Measurements from ENCODE around the gene FSD2.
"Not testable (repeated sequence)": the region's sequence is repeated elsewhere in the genome, so short reads cannot be mapped to it uniquely, and the experiment has no call there.

Gene FSD2

DNA sequence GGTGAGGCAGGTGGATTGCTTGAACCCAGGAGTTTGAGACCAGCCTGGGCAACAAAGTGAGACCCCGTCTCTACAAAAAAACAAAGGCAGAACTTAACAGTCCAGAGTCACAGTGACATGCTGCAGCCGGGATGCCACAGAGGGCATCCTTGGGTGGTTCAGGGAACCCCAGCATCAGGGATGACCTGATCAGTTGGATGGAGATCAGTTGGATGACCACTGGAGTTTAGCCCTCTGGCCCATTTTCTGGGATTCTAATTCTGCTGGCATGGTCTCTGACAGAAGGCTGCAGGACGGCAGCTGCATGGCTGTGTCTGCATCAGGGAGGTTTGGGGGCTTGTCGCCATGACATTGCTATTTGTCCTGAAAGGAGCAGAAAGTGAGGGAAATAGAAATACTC lies 23.4 kb upstream of the FSD2 start:
- no peak for FAIRE-seq

DNA sequence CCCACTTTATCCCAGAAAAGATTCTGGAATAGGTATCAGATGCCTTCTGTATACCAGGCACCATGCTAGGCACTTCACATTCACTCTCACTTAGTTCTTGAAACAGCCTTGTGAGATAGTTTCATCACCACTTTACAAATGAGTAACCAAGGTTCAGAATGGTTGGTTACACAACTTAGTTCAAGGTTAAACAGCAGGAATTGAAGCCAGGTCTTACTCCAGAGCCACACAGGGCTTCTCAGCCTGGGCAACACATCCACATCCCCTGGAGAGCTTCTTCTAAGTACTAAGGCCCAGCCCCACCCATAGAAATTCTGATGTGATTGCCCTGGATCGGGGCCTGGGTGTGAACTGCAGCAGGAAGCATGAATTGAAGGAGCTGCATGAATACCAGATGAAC lies 22.2 kb upstream of the FSD2 start:
- FAIRE-seq = no peak

DNA sequence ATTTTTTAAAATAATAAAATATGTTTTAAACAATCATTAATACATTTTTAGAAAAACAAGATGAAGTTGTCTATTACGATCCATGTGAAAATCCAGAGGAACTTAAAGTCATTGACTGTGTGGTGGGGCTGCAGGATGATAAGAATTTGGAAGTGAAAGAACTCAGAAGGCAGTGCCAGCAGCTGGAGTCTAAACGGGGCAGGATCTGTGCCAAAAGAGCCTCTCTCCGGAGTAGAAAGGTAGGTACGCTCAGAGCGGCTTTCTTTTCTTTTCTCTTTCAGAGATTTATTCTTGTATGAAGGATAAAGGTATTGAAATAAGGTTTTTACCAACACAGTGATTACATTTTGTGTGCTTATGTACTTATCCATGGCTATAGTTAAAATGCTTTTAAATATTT lies 17.2 kb upstream of the FSD2 start:
- FAIRE-seq = no peak

DNA sequence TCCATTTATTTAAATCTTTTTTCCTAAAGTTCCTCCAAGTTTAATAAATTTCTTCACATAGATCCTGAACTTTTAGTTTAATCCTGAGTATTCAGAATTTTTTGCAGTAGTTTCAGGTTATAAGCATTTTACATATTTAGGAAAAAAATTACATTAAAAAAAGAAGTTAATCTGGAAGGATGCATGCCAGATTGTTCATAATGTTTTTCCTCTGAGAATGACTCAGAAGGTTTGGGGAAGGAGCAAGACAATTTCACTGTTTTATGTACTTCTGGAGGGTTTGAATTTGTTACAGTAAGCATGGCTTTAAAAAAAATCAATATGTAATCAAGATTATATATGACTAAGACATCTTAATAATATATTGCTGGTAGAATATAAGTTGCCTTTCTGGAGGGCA lies 16.0 kb upstream of the FSD2 start:
- FAIRE-seq = not testable (repeated sequence)

DNA sequence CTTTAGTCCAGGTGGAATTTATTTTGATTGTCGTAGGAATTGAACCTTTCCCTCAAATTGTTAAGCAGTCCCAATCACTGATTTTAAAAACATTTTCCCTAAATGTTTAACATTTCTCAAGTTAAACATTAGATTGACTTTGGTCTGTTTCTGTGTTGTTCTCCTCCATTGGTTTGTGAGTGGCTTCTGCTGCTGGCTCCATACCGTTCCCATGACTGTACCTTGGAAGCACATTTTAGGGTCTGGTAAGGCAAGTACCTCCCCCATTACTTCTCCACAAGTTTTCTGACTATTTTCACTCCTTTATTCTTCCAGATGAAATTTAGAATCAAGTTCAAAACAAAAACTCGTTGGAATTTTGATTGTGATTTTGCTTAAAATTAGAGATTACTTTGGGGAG lies 15.5 kb upstream of the FSD2 start:
- FAIRE-seq = not testable (repeated sequence)

DNA sequence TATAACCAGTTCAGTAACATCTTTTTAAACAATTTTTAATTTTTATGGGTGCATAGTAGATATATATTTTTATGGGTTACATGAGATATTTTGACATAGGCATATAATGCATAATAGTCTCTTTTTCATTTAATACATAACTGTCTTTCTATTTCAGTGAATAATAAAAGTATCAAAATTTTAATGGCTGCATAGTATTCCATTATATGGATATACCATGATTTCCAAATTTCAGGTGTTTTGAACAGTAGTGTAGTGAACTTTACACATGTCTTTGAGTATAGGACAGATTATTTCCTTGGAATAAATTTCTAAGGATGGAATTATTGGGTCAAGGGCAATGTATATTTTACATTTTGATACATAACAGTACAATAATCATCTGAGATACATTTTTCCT lies 14.3 kb upstream of the FSD2 start:
- peak; percentile 47 for FAIRE-seq

DNA sequence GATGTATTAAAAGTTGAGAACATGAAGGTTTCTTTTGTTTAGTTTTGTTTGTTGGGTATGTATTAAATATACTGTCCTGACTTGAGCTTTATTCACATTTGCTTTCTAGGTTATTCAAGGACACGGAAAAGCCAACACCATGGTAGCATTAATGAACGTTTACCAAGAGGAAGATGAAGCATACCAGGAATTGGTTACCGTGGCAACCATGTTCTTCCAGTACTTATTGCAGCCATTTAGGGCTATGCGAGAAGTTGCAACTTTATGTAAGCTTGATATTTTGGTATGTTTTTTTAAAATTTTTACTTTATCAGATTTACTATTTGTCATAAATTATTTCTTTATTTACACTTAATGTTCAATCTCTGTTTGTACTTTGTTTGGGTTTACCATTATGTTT lies 7.1 kb upstream of the FSD2 start:
- no peak for FAIRE-seq

DNA sequence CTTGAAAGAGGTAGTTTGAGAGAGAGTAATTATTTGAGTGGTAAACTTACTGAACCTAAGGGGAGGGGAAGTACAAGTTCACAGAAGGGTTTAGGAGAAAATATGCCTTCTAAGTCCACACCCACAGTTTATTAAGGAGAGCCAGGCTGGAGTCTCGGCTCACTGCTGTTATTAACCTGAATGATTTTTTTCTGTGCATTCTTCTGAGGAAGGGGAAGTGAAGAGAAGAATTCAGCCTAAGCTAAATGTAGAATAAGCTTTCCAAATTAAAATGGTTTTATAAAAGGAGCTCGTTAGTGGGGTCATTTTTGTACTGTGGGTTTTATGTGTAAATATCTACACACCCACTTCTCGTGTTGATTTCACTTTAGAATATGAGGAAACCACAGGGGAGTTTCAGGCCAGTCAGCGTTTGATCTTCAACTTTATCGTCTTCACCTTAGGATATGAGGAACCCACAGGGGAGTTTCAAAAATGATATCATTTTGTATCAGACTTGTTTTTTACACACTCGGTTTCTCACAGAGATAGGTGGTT lies 5.1 kb upstream of the FSD2 start:
- FAIRE-seq = no peak

DNA sequence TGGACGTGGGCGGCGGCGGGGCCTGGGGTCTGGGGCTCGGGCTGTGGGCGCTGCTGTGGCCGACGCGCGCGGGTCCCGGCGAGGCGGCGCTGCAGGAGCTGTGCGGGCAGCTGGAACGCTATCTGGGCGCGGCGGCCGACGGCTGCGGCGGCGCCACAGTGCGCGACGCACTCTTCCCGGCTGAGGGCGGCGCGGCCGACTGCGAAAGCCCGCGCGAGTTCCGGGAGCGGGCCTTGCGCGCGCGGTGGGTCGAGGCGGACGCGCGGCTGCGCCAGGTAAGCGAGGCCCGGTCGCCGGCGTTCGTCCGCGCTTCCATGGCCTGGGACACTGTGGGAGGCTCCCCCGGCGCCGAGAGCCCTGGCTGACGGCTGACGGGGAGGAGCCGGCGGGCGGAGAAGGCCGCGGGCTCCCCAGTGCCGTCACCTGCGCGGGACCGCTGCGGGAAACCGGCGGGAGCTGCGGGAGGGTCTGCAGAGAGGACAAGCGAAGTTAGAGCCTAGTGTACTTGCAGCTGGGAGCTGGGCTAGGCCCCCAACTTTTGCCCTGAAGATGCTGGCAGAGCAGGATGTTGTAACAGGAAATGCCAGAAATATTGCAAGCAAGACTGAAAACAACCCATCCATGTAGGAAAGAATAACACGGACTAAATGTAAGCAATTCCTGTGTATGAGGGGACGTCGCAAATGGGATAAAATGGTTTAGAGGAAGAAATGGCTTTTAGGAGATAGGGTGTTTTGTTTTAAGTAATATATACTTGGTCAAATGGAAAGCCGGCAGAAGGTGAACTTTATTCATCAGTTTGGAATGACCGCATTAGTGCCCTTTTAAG lies 4.4 kb upstream of the FSD2 start:
- no peak for FAIRE-seq

DNA sequence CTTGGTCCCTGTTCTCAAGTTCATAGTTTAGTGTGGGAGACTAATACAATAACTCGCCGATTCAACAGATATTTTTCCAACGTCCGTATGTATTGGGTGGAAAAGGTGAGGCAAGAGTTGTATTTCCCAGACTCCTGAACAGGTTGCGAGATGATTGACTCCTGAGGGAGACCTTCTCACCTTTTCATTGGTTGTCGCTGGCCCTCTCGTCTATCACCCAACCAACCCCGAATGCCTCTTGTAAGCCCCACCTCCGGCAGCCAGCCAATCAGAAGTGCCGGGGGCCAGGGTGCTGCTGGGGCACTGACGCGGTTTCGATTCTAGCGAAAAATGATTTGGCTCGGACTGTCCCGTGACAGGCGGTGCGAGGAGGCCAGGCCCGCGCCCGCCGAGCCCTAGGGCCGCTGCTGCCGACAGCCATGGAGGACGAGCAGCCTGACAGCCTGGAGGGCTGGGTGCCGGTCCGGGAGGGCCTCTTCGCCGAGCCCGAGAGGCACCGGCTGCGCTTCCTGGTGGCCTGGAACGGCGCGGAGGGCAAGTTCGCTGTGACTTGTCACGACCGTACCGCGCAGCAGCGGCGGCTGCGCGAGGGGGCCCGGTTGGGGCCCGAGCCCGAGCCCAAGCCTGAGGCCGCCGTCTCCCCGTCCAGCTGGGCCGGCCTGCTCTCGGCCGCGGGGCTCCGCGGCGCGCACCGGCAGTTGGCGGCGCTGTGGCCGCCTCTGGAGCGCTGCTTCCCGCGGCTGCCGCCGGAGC lies 3.6 kb upstream of the FSD2 start, which contains the start of gene WHAMM:
Gene WHAMM, plus strand, starts transcription at position 321 of the 753 bp plus-strand sequence. Its CDS starts 99 bp downstream, at position 420.
- FAIRE-seq = peak; percentile 98

DNA sequence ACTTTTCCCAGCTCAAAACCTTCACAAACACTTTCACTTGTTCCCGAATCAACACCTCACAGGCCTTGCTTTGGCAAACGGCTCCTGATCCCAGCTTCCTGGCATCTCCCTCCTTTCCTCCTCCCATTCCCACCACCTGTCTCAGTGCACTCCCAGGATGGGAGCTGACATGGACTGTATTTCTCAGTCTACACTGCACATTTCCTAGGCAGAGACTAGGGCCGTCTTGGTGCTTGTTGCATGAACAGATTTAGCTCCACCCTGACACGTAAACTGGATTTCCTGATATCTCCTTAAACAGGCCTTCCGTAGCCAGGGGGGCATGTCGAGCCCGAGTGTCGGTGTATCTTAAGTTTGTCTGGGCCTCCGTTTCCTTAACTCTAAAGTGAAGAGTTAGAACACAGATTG lies 2.8 kb upstream of the FSD2 start:
- FAIRE-seq = no peak

DNA sequence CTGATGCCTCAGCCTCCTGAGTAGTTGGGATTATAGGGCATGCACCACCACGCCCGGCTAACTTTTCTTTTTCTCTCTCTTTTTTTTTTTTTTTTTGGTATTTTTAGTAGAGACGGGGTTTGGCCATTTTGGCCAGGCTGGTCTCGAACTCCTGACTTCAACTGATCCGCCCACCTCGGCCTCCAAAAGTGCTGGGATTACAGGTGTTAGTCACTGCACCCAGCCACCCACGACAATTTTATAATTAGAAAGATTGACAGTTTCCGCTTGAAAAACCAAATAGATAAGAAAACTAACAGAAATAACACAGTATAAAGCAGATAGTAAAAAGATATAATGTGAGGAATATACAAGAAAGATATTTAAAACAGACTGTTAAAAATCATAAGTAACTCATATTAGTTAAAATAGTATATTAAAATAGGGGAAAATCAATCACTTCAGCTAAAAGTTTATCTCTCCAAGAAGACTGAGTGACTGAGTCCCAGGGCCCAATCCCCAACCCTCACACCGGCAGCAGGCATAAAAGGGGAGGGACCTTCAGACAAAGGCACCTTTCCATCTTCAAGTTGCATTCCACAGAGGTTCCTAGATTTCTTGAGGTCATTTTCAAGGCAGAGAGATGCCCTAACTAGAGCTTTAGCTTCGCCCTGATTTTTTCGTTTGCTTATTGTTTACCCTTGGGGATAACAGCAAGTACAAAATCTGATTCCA lies 2.2 kb upstream of the FSD2 start:
- no peak for FAIRE-seq

DNA sequence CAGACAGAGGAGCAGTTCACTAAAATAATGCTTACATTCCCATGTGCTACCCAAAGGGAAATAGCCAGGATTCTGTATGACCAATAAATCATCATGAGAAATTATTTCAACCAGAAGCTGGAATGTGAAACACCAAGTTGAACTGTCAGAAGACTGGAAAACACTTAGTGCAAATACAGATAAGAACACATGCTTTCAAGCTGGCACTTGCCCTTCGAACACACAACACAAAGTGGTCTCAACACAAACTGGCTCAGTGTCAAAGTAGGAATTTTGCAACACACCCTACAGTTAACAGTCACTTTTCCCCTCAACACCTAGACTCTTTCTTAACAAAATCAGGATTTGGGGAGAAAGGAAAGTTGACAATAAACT lies 1.3 kb downstream of the FSD2 start:
- FAIRE-seq = no peak

DNA sequence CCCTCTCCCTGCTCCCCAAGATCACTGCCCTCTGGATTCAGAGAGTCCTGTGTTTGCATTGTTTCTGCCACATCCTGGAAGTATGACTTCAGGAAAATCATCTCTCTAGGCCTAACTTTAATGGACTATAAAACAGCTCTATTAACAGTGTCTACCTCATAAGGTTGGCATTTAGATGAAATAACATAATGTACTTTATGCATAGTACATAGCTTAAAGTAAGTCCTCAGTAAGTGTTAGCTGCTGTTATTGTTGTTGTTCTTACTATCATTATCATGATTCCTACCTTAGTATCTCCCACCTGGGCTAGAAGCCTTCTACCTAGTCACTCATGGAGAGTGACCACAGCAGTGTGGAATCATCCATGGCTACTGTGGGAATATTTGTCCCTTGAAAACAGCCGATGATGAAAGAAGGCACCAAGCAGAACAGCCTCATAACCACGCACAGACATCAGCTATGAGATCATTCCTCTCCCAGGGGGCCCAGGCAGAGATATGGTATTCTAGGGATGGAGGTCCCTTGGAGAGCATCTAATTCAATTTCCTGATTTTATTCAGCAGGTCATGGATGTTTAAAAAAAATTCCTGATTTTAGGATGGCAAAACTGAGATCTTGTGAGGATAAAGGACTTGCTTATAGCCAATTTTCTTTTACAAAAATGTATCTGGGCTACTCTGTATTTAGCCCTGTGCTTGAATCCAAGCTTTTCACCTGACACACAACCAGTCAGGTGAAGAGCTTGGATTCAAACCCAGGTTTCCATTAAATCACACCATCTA lies 1.9 kb downstream of the FSD2 start:
- FAIRE-seq = no peak

DNA sequence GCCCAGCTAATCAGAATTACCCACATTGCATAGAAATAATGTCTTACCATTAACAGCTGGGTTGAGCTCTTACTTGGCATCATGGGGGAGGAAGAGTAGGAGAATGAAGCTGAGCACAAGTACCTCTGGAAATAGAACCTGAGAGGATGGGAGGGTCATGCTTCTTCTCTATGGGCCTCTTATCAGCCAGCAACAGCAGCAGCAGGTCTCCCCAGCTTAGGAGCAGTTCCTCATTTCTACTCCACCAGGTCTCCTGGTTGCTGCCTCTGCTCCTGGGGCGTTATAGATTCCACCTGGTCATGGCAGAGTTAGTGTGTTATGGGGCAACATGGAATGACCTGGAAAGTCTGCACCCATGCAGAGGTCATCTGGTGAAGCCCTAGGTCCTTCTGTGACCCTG lies 3.4 kb downstream of the FSD2 start:
- FAIRE-seq = no peak

DNA sequence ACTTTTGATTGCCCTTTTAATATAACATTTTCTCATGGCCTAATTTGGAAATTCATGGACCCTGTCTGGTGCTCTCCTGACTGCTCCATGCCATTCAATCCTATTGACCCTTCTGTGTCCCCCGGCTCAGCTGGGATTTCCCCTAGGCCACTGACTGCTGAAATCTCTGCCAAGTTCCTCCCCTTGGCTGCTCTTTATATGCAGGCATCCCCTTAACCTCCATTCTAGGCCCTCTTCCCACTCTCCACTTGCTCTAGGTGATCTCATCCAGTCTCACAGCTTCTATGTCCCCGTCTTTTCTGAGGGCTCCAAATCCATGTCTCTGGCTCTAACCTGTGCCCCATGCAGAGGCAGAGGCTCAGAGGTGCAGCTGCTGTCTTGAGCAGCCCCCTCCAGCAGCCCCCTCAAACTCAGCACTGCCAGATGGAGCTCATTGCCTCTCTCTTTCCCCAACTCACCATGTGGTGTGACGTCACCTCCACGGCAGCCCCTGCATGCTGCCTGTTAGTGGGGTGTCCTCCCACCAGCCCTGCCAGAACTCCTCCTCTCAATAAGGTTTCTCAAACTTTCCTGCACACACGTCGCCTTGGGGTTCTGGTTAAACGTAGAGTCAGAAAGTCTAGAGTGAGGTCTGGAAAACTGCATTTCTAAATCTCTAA lies 6.6 kb downstream of the FSD2 start:
- no peak for FAIRE-seq

DNA sequence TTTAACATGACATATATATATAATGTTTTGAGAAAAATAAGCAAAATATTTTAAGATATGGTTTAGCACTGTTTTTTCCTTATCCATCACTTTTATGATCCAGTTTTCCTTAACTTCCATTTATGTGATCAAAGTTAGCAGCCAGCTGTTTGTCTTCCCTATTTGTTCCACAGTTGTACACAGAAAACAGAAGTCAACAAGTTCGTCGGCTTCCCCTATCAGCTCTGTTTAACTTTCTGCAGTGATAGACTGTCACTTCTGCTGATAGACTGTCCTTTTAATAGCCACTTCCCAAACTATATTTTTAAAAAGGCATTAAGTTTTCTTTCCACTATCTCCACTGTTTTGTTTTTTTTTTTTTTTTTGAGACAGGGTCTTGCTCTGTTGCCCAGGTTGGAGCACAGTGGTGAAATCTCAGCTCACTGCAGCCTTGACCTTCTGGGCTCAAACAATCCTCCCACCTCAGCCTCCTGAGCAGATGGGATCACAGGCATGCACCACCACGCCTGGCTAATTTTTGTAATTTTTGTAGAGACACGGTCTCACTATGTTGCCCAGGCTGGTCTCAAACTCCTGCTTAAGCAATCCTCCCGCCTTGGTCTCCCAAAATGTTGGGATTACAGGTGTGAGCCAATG lies 7.2 kb downstream of the FSD2 start:
- no peak for FAIRE-seq

DNA sequence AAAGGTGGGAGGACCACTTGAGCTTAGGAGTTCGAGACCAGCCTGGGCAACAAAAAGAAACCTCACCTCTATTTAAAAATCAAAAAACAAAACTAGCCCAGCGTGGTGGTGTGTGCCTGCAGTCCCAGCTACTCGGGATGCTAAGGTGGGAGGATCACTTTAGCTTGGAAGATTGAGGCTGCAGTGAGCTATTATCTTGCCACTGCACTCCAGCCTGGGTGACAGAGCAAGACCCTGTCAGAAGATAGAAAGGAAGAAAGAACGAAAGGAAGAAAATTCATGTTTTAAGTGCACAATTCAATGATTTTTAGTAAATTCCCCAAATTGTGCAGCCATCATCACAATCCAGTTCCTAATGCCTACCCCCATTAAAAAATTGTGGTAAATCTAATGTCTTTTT lies 7.8 kb downstream of the FSD2 start:
- FAIRE-seq = no peak

DNA sequence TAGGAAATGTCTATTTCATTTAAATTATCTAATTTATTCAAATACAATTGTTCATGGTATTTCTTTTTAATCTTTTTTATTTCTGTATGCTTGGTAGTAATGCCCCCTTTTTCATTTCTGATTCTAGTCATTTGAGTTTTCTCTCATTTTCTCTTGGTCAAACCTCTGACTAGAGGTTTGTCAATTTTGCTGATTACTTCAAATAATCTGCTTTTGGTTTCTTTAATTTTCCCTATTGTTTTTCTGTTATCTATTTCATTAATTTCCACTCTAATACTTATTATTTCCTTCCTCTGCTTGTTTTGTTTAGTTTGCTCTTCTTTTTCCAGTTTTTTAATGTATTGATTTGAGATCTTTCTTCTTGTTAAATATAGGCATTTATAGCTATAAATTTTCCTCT lies 12.1 kb downstream of the FSD2 start:
- FAIRE-seq = no peak

DNA sequence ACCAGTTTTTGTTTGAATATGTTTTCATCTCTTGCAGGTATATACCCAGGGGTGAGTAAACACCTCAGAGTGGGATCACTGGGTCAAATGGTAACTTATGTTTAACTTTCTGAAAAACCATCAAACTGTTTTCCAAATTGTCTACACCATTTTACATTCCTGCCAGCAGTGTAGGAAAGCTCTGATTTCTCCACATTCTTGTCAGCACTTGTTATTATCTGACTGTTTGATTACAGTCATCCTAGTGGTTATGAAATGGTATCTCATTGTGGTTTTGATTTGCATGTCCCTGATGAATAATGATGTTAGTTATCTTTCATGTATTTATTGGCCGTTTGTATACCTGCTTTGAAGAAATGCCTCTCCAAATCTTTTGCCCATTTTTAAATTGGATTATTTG lies 13.8 kb downstream of the FSD2 start:
- FAIRE-seq = no peak

DNA sequence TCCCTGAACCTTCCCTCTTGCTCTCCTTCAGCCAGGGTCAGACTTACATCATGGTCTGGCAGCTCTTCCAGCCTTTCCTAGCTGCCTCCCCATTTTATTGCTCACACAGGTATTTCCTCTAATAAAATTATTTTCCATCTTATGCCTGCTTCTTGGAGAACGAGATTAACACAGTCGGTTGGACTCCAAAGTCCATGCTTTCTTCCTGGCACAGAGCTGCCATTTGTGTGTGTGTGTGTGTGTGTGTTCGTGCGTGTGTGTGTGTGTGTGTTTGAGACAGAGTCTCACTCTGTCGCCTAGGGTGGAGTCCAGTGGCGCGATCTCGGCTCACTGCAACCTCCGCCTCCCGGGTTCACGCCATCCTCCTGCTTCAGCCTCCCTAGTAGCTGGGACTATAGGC lies 15.5 kb downstream of the FSD2 start:
- no peak for FAIRE-seq

DNA sequence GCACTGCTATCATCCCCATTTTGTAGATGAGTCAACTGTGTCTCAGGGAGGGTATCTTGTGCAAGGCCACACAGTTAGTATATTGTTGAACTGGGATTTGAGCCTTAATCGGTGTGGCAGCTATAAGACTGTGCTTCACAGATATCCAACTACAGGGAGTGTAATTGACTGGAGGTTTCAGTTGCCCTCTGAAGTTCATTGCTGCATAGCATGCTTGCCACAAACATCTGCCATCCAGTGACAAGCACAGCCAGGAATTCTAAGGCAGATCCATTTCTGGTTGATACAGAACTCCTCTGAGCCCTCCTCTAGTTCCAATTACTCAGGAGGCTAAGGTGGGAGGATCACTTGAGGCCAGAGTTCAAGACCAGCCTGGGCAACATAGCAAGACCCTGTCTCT lies 16.4 kb downstream of the FSD2 start:
- no peak for FAIRE-seq
